Ovary (tissue), 3 donors: ENCODE results near the gene AGBL4.

Experiments
- EP300 ChIP-seq: sonication (generic); formaldehyde crosslinking; IDR thresholded peaks from one replicate; pipeline ENCODE4 v1.6.1; 2017; ENCODE audit warnings: antibody characterized with exemption
- POLR2A ChIP-seq: fragments of 450-650 bp; IDR thresholded peaks from one replicate; pipeline ENCODE4 v1.6.1; 2017; ENCODE audit warnings: antibody characterized with exemption, mild to moderate bottlenecking, moderate library complexity
- TF ChIP-seq, protein P1 (sequence below), 3 donors: fragments of 450-650 bp in 2 of 3; fragments of 200-600 bp in 1 of 3; IDR thresholded peaks; one replicate each; pipeline versions ENCODE4 v1.5.1 to v1.8.0; 2016 to 2022; ENCODE audit warnings: antibody characterized with exemption in 3 of 3, mild to moderate bottlenecking in 1 of 3
- donor health status: DM: no; HTN: no; CAD: no.

DNA sequence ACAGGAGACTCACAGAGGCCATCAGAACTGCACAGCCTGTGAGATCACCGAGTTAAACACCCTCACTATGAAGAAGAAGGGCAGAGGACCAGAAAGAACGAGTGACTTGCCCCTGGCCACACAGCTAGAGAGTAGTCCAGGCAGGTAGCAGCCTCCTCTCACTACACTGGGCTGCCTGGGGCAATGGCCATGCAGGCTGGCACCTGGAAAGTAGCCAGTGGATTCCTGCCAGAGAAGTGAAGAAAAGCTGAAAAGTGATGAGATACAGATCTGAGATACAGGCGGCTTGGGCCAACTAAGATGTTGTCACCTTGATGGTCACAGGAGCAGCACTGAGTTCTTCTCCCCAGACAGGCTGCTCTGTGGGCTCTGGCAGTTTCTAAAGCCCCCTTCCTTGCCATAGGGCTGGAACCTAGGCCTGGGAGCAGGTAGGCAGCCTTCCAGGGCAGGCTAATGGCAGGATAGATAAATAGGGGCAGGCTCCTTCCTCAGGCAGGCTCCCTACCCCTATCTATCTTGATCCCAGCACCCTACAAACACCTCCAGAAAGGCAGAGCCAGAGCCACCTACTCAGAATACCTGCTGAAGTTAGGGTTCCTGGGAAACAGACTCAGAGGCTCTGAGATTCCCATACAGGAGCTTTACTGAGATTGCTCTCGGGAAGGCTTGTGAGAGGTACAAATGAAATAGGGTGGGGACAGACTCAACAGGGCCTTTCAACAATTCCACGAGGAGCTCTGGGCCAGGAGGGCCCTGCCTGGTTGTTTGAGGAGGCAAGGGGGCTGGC is 1353.3 kb downstream of the AGBL4 start:
- TF ChIP-seq EP300 (no peak), POLR2A (no peak)
- TF ChIP-seq, protein P1, sequence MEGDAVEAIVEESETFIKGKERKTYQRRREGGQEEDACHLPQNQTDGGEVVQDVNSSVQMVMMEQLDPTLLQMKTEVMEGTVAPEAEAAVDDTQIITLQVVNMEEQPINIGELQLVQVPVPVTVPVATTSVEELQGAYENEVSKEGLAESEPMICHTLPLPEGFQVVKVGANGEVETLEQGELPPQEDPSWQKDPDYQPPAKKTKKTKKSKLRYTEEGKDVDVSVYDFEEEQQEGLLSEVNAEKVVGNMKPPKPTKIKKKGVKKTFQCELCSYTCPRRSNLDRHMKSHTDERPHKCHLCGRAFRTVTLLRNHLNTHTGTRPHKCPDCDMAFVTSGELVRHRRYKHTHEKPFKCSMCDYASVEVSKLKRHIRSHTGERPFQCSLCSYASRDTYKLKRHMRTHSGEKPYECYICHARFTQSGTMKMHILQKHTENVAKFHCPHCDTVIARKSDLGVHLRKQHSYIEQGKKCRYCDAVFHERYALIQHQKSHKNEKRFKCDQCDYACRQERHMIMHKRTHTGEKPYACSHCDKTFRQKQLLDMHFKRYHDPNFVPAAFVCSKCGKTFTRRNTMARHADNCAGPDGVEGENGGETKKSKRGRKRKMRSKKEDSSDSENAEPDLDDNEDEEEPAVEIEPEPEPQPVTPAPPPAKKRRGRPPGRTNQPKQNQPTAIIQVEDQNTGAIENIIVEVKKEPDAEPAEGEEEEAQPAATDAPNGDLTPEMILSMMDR (IDR thresholded peaks at IDR 0.05): no peak
